Right cardiac atrium (tissue), 5 donors: ENCODE results near the gene PLET1. TPM values are rescaled to one million over a fixed set of nuclear protein-coding genes. Genes with fewer than 3 reads are reported as not detected.

Experiments
- ATAC-seq, 2 donors: fragments of 200-7000 bp; cut with Tn5 transposase; one replicate each; pipeline versions ENCODE4 v1.8.0 to v1.9.1; 2020; ENCODE audit warnings: moderate library complexity in 2 of 2, mild to moderate bottlenecking in 1 of 2
- DNase-seq, 3 donors: peaks; one replicate each; pipeline ENCODE4 v3.0.0-alpha.2; 2020
- H3K27ac ChIP-seq: one replicate; pipeline ENCODE4 v1.5.1; 2013; ENCODE audit warnings: mild to moderate bottlenecking, low read length, control low read depth, moderate library complexity
- H3K27me3 ChIP-seq: one replicate; pipeline ENCODE4 v1.6.1; 2013; ENCODE audit not compliant: control insufficient read depth, insufficient read depth
- H3K4me1 ChIP-seq: one replicate; pipeline ENCODE4 v1.6.1; 2013; ENCODE audit warnings: low read length; ENCODE audit not compliant: control insufficient read depth, insufficient read depth
- H3K4me3 ChIP-seq: one replicate; pipeline ENCODE4 v1.5.1; 2013; ENCODE audit warnings: low read length, control low read depth
- H3K9me3 ChIP-seq: one replicate; pipeline ENCODE4 v1.6.1; 2013; ENCODE audit warnings: low read length; ENCODE audit not compliant: control insufficient read depth
- WGBS: extraction: QIAGEN DNeasy Blood & Tissue Kit; methylation state at CpG from one replicate; pipeline ENCODE4 v1.1.7; 2013; 5-methylcytosine and 5-hydroxymethylcytosine counted together
- intact Hi-C, 4 donors: fragments of 100-400 bp; cut with DNase I; formaldehyde crosslinking; loops; one replicate each; pipeline versions ENCODE4 v1.11.0 to v1.14.0; 2022 to 2023
- long read RNA-seq, 4 donors: library from polyadenylated mRNA; unstranded; transcript quantifications; one replicate each; pipeline ENCODE4 v2.0.0, GENCODE V29; 2020 to 2021
- polyA plus RNA-seq: library from polyadenylated mRNA; stranded (reverse); fragments of 200-250 nt; gene quantifications from one replicate; pipeline ENCODE4 v1.2.3, GENCODE V29; 2013
- total RNA-seq, 4 donors: library from RNA; stranded (reverse); fragmentation: NEBNext Ultra II Directional; extraction: Animal tissue kit (Norgen Biotek cat#: 25700); gene quantifications; one replicate each; pipeline ENCODE4 v1.2.1, GENCODE V29; 2021
- donor health status: healthy with polysubstance abuse.
- donor health status: DM: no; HTN: yes; CAD: no.
- donor health status: DM: no; HTN: no; CAD: no.
- donor health status: DM: no; HTN: yes; CAD: no; lungs with severe emphysema.
- donor health status: DM: yes; HTN: yes; CAD: no.

PLET1 gene
- total RNA-seq (not detected), polyA plus RNA-seq (not detected)
- long read RNA-seq, donor 1, result 0 reads
- long read RNA-seq, donor 2, result 0 reads
- long read RNA-seq, donor 3, result 0 reads
- long read RNA-seq, donor 4, result 0 reads

- Histone ChIP-seq H3K27ac (no peak within 1 kb of the TSS), H3K27me3 (no peaks in the 10 kb centered on the region), H3K4me3 (no peak within 1 kb of the TSS), H3K4me1 (no peaks in the 10 kb centered on the region), H3K9me3 (no peaks in the 10 kb centered on the region)
- WGBS, result 96% methylated on average over 2 of the region's 2 CpGs
- DNase-seq (no peak), ATAC-seq (no peak)
- intact Hi-C loops, result no loop called here
Measured at GRCh38 chr11:112260490-112260889, at the start of gene PLET1. PLET1 (minus strand) TSS chr11:112260860; CDS start chr11:112260589, 271 bp downstream.

- Histone ChIP-seq H3K4me3 (no peak overlapping the region), H3K9me3 (no peaks in the 10 kb centered on the region), H3K27ac (no peak overlapping the region), H3K4me1 (no peaks in the 10 kb centered on the region), H3K27me3 (no peaks in the 10 kb centered on the region)
- DNase-seq (no peak), ATAC-seq (no peak)
- 51% methylated on average over 2 of the region's 2 CpGs for WGBS
- intact Hi-C loops, result no loop called here
Measured at GRCh38 chr11:112310419-112310818, 49.8 kb upstream of the PLET1 start.

GRCh38 chr11:112308651-112309050 lies 48.0 kb upstream of the PLET1 start:
- ATAC-seq, result no peak
- Histone ChIP-seq H3K4me1 (no peaks in the 10 kb centered on the region), H3K9me3 (no peaks in the 10 kb centered on the region), H3K4me3 (no peak overlapping the region), H3K27ac (no peak overlapping the region), H3K27me3 (no peaks in the 10 kb centered on the region)
- intact Hi-C loops, result no loop called here
- 88% methylated on average over 2 of the region's 2 CpGs for WGBS
- DNase-seq, result no peak

- DNase-seq, result no peak
- H3K4me1 ChIP-seq, result peaks cover under 1% of the 10 kb centered on the region
Measured at GRCh38 chr11:112307616-112308015, 47.0 kb upstream of the PLET1 start.

GRCh38 chr11:112306230-112306629 lies 45.6 kb upstream of the PLET1 start:
- ATAC-seq (no peak), DNase-seq (no peak)
- Histone ChIP-seq H3K4me3 (no peak overlapping the region), H3K9me3 (no peaks in the 10 kb centered on the region), H3K4me1 (peaks cover 3% of the 10 kb centered on the region), H3K27ac (no peak overlapping the region), H3K27me3 (no peaks in the 10 kb centered on the region)
- 91% methylated on average over 1 of the region's 1 CpG for WGBS
- intact Hi-C loops, result no loop called here

More at GRCh38 chr11:112307616-112308015, 47.0 kb upstream of the PLET1 start:
- H3K4me3 ChIP-seq, result no peak overlapping the region
- ATAC-seq, result no peak
- no peak overlapping the region for H3K27ac ChIP-seq
- intact Hi-C loops, result no loop called here
- H3K9me3 ChIP-seq, result no peaks in the 10 kb centered on the region
- no peaks in the 10 kb centered on the region for H3K27me3 ChIP-seq

- ATAC-seq (no peak), DNase-seq (no peak)
- peaks cover 3% of the 10 kb centered on the region for H3K4me1 ChIP-seq
- H3K9me3 ChIP-seq, result no peaks in the 10 kb centered on the region
- 88% methylated on average over 1 of the region's 1 CpG for WGBS
- H3K27me3 ChIP-seq, result no peaks in the 10 kb centered on the region
- intact Hi-C loops, result no loop called here
- H3K4me3 ChIP-seq, result no peak overlapping the region
- H3K27ac ChIP-seq, result no peak overlapping the region
Measured at GRCh38 chr11:112304914-112305313, 44.3 kb upstream of the PLET1 start.

GRCh38 chr11:112303616-112304015 lies 43.0 kb upstream of the PLET1 start:
- no peak for DNase-seq
- WGBS, result 98% methylated on average over 1 of the region's 1 CpG
- H3K4me1 ChIP-seq, result peaks cover 3% of the 10 kb centered on the region
- no peak for ATAC-seq
- no peaks in the 10 kb centered on the region for H3K9me3 ChIP-seq
- H3K27ac ChIP-seq, result no peak overlapping the region
- H3K27me3 ChIP-seq, result no peaks in the 10 kb centered on the region
- H3K4me3 ChIP-seq, result no peak overlapping the region
- intact Hi-C loops, result no loop called here

GRCh38 chr11:112302226-112302868 lies 41.7 kb upstream of the PLET1 start:
- peaks cover 3% of the 10 kb centered on the region for H3K4me1 ChIP-seq
- H3K27ac ChIP-seq, result peak overlapping the region; percentile 52
- WGBS, result 52% methylated on average over 5 of the region's 5 CpGs
- DNase-seq (no peak), ATAC-seq (no peak)
- H3K9me3 ChIP-seq, result no peaks in the 10 kb centered on the region
- H3K27me3 ChIP-seq, result no peaks in the 10 kb centered on the region
- intact Hi-C loops, result no loop called here
- no peak overlapping the region for H3K4me3 ChIP-seq

GRCh38 chr11:112300094-112300786 lies 39.6 kb upstream of the PLET1 start:
- peak overlapping the region; percentile 18 for H3K27ac ChIP-seq
- H3K9me3 ChIP-seq, result no peaks in the 10 kb centered on the region
- DNase-seq, result peak in 2 of 3 donors; percentile 72 to 75
- peak; percentile 41 to 44 for ATAC-seq
- 66% methylated on average over 17 of the region's 17 CpGs for WGBS
- H3K4me1 ChIP-seq, result peaks cover 3% of the 10 kb centered on the region
- H3K27me3 ChIP-seq, result no peaks in the 10 kb centered on the region
- no peak overlapping the region for H3K4me3 ChIP-seq
- intact Hi-C loops, result no loop called here

GRCh38 chr11:112298535-112298934 lies 37.9 kb upstream of the PLET1 start:
- DNase-seq (peak; percentile 53 to 86 (median 77)), ATAC-seq (peak; percentile 79 to 83)
- WGBS, result 53% methylated on average over 9 of the region's 9 CpGs
- intact Hi-C loops, result loop anchor here in 3 of 4 donors (10.0 kb wide), 2 partner anchors 256 to 986 kb away; no protein-coding TSS in a partner anchor
- no peaks in the 10 kb centered on the region for H3K9me3 ChIP-seq
- peaks cover 3% of the 10 kb centered on the region for H3K4me1 ChIP-seq
- H3K27ac ChIP-seq, result peak overlapping the region; percentile 79
- H3K27me3 ChIP-seq, result no peaks in the 10 kb centered on the region
- H3K4me3 ChIP-seq, result no peak overlapping the region

GRCh38 chr11:112297248-112297866 lies 36.7 kb upstream of the PLET1 start:
- H3K4me1 ChIP-seq, result no peaks in the 10 kb centered on the region
- 74% methylated on average over 7 of the region's 7 CpGs for WGBS
- DNase-seq (no peak), ATAC-seq (no peak)
- no peak overlapping the region for H3K27ac ChIP-seq
- intact Hi-C loops, result loop anchor here in 3 of 4 donors (10.0 kb wide), 2 partner anchors 257 to 987 kb away; no protein-coding TSS in a partner anchor
- H3K4me3 ChIP-seq, result no peak overlapping the region
- no peaks in the 10 kb centered on the region for H3K27me3 ChIP-seq
- no peaks in the 10 kb centered on the region for H3K9me3 ChIP-seq
